Panc1 (cell line): Measurements from ENCODE around the gene ZXDB.
"Not testable (repeated sequence)": the region's sequence is repeated elsewhere in the genome, so short reads cannot be mapped to it uniquely, and the experiment has no call there.

Source experiments
- CTCF ChIP-seq: fragments of 450-650 bp; IDR thresholded peaks from 2 replicates; pipeline ENCODE4 v1.5.1; 2017; ENCODE audit warnings: mild to moderate bottlenecking
- POLR2AphosphoS5 ChIP-seq: IDR thresholded peaks from 2 replicates; pipeline ENCODE4 v1.6.1; 2012; ENCODE audit warnings: mild to moderate bottlenecking, low read depth, low read length, moderate library complexity
- REST ChIP-seq, 2 experiments: IDR thresholded peaks; 2 replicates each; pipeline ENCODE4 v1.6.1; 2011 to 2012; ENCODE audit warnings: low read depth in 2 of 2, control low read depth in 1 of 2, low read length in 1 of 2, mild to moderate bottlenecking in 1 of 2, moderate library complexity in 1 of 2; ENCODE audit not compliant: insufficient read depth in 1 of 2

- not testable (repeated sequence) for TF ChIP-seq POLR2AphosphoS5; CTCF; REST (IDR thresholded peaks at IDR 0.05; ENCODE audit: insufficient read depth in 1 of 2, low read depth in 2 of 2, low read length in 1 of 2)
These were observed 37.6 kb downstream of the ZXDB start for GRCh38 chrX:57629438-57629837.
